ENCODE data around the gene LSM7.
"Not testable (repeated sequence)": the region's sequence is repeated elsewhere in the genome, so short reads cannot be mapped to it uniquely, and the experiment has no call there.

LSM7 gene

GRCh38 chr19:2355168-2356035 is 27.0 kb upstream of the LSM7 start:
- no peak for DNase-seq (ENCODE audit: low read depth)

GRCh38 chr19:2354670-2355069 is 26.3 kb upstream of the LSM7 start:
- DNase-seq (ENCODE audit: low read depth), result no peak

DNA sequence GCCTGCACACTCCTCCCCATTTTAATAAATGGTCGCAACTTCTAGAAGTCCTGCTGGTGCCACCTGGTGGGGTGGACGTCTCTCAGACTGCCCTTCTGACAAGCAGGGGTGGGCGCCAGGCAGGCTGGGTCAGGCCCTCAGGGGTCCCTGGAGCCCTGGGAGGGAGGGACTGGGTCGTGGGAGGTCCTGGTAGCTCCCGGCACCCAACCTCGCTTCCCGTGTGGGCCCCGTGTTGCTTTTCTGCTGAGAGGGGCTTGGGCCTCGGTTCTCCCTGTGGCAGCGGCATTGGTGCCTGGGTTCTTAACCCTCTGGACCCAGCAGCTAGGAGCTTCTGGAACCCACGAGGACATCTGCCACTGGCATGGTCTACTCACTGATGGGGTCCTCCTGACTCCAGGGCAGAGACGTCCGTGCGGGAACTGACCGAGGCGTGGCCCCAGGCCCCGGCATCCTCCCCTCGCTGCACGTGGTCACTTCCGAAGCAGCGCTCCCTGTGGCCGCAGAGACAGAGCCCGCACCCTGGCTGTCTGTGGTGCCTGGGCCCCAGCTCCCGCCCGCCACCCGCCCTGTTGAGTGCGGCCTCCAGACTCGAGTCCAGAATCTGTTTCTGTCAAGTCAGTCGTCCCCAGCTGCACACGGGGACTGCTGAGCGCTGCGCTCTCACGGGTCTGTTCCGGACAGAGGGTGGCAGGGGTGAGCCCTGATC is 25.7 kb upstream of the LSM7 start:
- DNase-seq (ENCODE audit: low read depth), result no peak

- no peak for DNase-seq (ENCODE audit: low read depth)
Measured at GRCh38 chr19:2353159-2353886, 24.9 kb upstream of the LSM7 start.

- DNase-seq (ENCODE audit: low read depth), result no peak
Measured at GRCh38 chr19:2352121-2352520, 23.7 kb upstream of the LSM7 start.

DNA sequence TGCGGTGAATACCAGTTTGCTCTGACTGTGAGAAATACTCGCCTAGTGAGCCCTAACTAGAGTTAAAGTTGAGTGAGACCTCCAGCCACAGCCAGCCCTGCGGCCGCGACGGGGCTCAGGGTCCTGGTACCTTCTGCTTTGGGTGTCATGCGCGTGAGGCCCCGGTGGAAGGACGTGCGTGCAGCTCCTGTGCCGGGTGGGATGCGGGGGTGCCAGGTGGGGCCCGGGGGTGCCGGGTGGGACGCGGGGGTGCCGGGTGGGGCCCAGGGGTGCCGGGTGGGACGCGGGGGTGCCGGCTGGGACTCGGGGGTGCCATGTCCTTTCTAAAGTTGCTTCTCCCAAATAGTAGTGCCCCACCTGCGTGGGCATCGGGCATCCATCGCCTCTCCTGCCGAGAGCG is 23.2 kb upstream of the LSM7 start:
- DNase-seq (ENCODE audit: low read depth), result no peak

- DNase-seq (ENCODE audit: low read depth), result no peak
Measured at GRCh38 chr19:2350656-2351055, 22.3 kb upstream of the LSM7 start.

GRCh38 chr19:2349818-2350217 is 21.4 kb upstream of the LSM7 start:
- not testable (repeated sequence) for DNase-seq (ENCODE audit: low read depth)

- no peak for DNase-seq (ENCODE audit: low read depth)
Measured at GRCh38 chr19:2345794-2346663, 17.6 kb upstream of the LSM7 start.

- no peak for DNase-seq (ENCODE audit: low read depth)
Measured at GRCh38 chr19:2345076-2345475, 16.7 kb upstream of the LSM7 start.

GRCh38 chr19:2344381-2344870 is 16.0 kb upstream of the LSM7 start:
- no peak for DNase-seq (ENCODE audit: low read depth)

GRCh38 chr19:2343289-2343982 is 15.1 kb upstream of the LSM7 start:
- no peak for DNase-seq (ENCODE audit: low read depth)

- no peak for DNase-seq (ENCODE audit: low read depth)
Measured at GRCh38 chr19:2342656-2343288, 14.4 kb upstream of the LSM7 start.

DNA sequence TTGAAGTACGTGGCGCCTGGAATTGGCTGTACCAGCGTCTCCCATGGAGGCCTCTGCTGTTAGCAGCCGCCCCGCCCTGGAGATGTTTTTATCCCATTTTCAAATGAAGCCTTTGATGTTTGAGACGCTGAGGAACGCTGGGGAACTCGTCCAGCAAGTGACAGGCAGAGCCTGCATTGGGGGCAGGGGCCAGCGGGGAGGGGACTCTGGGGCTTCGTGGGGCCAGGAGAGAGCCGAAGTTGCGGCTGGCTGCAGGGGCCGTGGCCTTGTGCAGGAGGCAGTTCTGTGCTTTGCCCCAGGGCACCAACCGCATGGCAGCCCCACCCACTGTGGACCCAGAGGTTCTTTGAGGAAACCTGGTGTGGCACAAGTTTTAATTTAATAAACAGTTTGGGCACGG is 13.6 kb upstream of the LSM7 start:
- DNase-seq (ENCODE audit: low read depth), result no peak

- no peak for DNase-seq (ENCODE audit: low read depth)
Measured at GRCh38 chr19:2341244-2341751, 12.9 kb upstream of the LSM7 start.

- DNase-seq (ENCODE audit: low read depth), result no peak
Measured at GRCh38 chr19:2340496-2341243, 12.3 kb upstream of the LSM7 start.

GRCh38 chr19:2339644-2340310 is 11.4 kb upstream of the LSM7 start:
- no peak for DNase-seq (ENCODE audit: low read depth)

GRCh38 chr19:2338751-2339643 is 10.6 kb upstream of the LSM7 start:
- no peak for DNase-seq (ENCODE audit: low read depth)

Measured in stimulated activated CD8-positive, alpha-beta memory T cell treated with anti-CD3 and anti-CD28 coated beads, Interleukin-4, amount 100 ng/mL, for 24 hours (primary cell).